NB4 (cell line): Measurements from ENCODE around the gene RBM42.

Source experiments
- CTCF ChIP-seq: IDR thresholded peaks from one replicate; pipeline ENCODE4 v1.5.1; 2012; ENCODE audit warnings: low read depth, low read length
- MAX ChIP-seq: IDR thresholded peaks from 2 replicates; pipeline ENCODE4 v1.6.1; 2011; ENCODE audit warnings: low read depth, low read length
- MYC ChIP-seq: IDR thresholded peaks from 2 replicates; pipeline ENCODE4 v1.6.1; 2011; ENCODE audit warnings: low read depth, low read length
- POLR2A ChIP-seq: IDR thresholded peaks from 2 replicates; pipeline ENCODE4 v1.6.1; 2011; ENCODE audit warnings: mild to moderate bottlenecking; ENCODE audit not compliant: insufficient read length; ENCODE audit errors: extremely low read depth

- TF ChIP-seq CTCF (no peak), POLR2A (no peak), MAX (no peak), MYC (no peak)
Observed at GRCh38 chr19:35590875-35591274, 38.0 kb upstream of the RBM42 start.
